H7 (cell line): ENCODE measurements around the gene YIPF5. TPM values are rescaled to one million over a fixed set of nuclear protein-coding genes. Genes with fewer than 3 reads are reported as not detected.

Source experiments
- DNase-seq: peaks from one replicate; pipeline ENCODE4 v3.0.0; 2012
- H3K27me3 ChIP-seq: 2 replicates; pipeline ENCODE4 v1.6.0; 2011; ENCODE audit warnings: mild to moderate bottlenecking, low read length; ENCODE audit not compliant: control insufficient read depth, insufficient read depth
- H3K36me3 ChIP-seq: replicated peaks from 2 replicates; pipeline ENCODE4 v1.5.1; 2011; ENCODE audit warnings: low read length; ENCODE audit not compliant: control insufficient read depth, insufficient read depth
- H3K4me3 ChIP-seq: 2 replicates; pipeline ENCODE4 v1.5.1; 2011; ENCODE audit warnings: low read depth, mild to moderate bottlenecking, control low read depth, low read length, moderate library complexity; ENCODE audit not compliant: insufficient read depth
- total RNA-seq: library from RNA; depleted of rRNA; stranded (reverse); fragments of >200 nt; shearing (Covaris generic); gene quantifications from 2 replicates; pipeline ENCODE4 v1.2.3, GENCODE V29; 2014

The YIPF5 gene
- total RNA-seq, 1 experiment from 2014 or later = 28.5 TPM

GRCh38 chr5:144151026-144151425 is 19.4 kb downstream of the YIPF5 start:
- Histone ChIP-seq H3K4me3 (no peak overlapping the region), H3K27me3 (no peaks in the 10 kb centered on the region), H3K36me3 (no peaks in the 10 kb centered on the region)
- no peak for DNase-seq

DNA sequence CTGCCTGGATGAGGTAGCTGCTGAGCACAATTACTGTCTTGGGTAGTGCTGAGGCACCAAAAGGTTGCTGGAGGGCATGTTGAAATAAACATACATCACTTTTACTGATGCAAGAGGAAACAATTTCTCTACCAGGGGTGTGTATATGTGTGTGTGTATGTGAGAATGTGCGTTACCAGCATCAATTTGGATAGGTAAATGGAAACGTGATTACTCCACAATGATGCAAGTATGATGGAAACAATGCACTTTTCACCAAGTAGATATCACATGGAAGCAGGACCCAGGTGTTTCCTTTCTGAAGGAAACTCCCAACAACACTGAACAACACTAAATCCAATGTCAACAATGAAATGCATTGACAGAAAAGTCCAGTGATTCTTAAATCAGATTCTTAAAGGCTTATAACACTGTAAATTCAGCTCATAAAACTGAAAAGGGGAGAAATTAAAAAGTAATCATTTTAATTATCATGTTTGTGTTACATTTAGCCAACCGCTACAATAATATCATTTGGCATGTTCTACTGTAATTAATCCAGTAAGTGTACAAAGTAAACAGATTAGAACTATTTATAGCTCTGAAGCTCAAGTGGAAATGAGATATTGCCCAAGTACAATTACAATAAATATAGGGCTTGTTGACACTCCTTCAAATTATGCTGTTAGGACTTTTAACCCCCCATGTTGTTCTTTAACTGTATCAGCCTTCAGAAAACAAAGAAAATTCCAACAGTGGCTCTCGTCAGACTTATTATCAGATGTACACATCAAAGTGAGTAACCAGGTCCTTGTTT is 25.3 kb downstream of the YIPF5 start:
- no peaks in the 10 kb centered on the region for H3K36me3 ChIP-seq
- no peaks in the 10 kb centered on the region for H3K27me3 ChIP-seq
- H3K4me3 ChIP-seq = no peak overlapping the region
- DNase-seq = no peak

- Histone ChIP-seq H3K4me3 (no peak overlapping the region), H3K36me3 (no peaks in the 10 kb centered on the region), H3K27me3 (no peaks in the 10 kb centered on the region)
- DNase-seq = no peak
Measured at GRCh38 chr5:144143625-144144024, 26.8 kb downstream of the YIPF5 start.

GRCh38 chr5:144142824-144143162 is 27.7 kb downstream of the YIPF5 start:
- Histone ChIP-seq H3K36me3 (no peaks in the 10 kb centered on the region), H3K4me3 (no peak overlapping the region), H3K27me3 (no peaks in the 10 kb centered on the region)
- no peak for DNase-seq

- DNase-seq = peak; percentile 16
Measured at GRCh38 chr5:144142139-144142823, 28.2 kb downstream of the YIPF5 start.

DNA sequence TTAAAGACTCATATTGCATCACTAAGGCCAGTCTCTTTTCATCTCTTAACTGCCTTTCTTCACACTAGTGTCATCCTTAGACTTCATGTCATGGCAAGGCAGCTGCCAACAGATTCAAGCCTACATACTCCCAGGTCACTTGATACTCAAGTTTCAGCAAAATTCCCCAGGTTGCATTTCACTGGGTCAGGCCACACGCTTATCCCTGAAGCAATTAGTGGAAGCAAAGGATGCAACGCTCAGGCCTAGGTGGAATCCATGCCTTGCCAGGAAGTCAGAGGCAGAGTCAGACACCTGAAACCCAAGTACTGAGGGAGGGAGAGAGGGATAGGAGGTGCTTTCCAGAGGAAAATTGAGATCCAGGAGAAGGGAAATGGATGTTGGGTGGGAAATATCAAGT is 28.9 kb downstream of the YIPF5 start:
- no peak for DNase-seq
- no peaks in the 10 kb centered on the region for H3K36me3 ChIP-seq
- no peaks in the 10 kb centered on the region for H3K27me3 ChIP-seq
- H3K4me3 ChIP-seq = no peak overlapping the region

More at GRCh38 chr5:144142139-144142823, 28.2 kb downstream of the YIPF5 start:
- Histone ChIP-seq H3K4me3 (no peak overlapping the region), H3K27me3 (no peaks in the 10 kb centered on the region), H3K36me3 (no peaks in the 10 kb centered on the region)

- no peak overlapping the region for H3K4me3 ChIP-seq
- H3K36me3 ChIP-seq = no peaks in the 10 kb centered on the region
- no peak for DNase-seq
- H3K27me3 ChIP-seq = no peaks in the 10 kb centered on the region
Measured at GRCh38 chr5:144139586-144139985, 30.9 kb downstream of the YIPF5 start.

GRCh38 chr5:144135113-144135762 is 35.2 kb downstream of the YIPF5 start:
- no peaks in the 10 kb centered on the region for H3K36me3 ChIP-seq
- no peaks in the 10 kb centered on the region for H3K27me3 ChIP-seq
- no peak for DNase-seq
- H3K4me3 ChIP-seq = no peak overlapping the region

GRCh38 chr5:144134194-144134826 is 36.1 kb downstream of the YIPF5 start:
- no peaks in the 10 kb centered on the region for H3K27me3 ChIP-seq
- H3K36me3 ChIP-seq = no peaks in the 10 kb centered on the region
- no peak overlapping the region for H3K4me3 ChIP-seq

DNA sequence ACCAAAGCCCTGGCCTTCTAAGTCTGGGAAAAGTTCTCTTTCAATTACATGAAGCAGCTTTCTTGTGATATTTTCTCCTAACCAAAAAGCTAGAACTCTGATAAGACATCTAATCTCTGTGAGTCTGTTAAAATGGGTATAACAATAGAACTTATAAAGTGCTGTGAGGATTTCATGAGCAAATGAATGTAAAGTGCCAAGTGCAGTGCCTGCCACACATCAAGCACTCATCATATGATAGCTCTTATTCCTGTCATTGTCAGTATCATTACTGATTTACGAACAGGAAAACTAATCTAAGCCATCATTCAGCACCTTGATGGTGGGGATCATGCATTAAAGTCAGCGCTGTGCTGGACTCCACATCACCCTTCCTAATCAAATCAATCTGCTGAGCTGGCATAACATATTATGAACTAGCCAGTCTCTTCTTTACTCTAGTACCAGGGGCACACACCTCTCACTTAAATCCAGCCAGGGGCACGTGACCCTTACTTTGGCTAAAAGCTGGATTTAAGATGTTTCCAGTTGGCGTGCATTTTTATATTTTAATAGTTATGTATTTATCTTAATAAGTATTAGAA is 37.3 kb downstream of the YIPF5 start:
- Histone ChIP-seq H3K36me3 (no peaks in the 10 kb centered on the region), H3K27me3 (no peaks in the 10 kb centered on the region), H3K4me3 (no peak overlapping the region)
- no peak for DNase-seq

More at GRCh38 chr5:144134194-144134826, 36.1 kb downstream of the YIPF5 start:
- DNase-seq = no peak

- Histone ChIP-seq H3K27me3 (no peaks in the 10 kb centered on the region), H3K4me3 (no peak overlapping the region), H3K36me3 (no peaks in the 10 kb centered on the region)
- no peak for DNase-seq
Measured at GRCh38 chr5:144131261-144131660, 39.2 kb downstream of the YIPF5 start.

DNA sequence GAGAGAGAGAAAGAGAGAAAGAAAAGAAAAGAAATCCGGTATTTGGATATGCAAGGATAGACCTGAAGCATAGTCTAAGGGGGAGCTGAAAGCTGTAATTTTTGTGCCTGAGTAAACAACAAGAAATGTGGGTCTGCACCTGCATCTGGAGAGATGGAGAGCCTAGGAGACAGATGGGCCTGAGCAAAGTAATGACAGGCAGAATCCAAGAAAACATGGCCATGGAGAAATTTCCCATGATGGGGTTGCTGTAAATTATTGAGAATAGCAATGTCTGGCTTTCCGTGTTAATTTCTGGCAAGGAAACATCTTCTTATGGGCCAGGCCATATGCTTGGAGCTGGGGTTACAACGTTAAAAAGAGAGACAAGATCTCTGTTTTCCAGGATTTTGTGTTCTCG is 40.2 kb downstream of the YIPF5 start:
- Histone ChIP-seq H3K27me3 (no peaks in the 10 kb centered on the region), H3K4me3 (no peak overlapping the region), H3K36me3 (no peaks in the 10 kb centered on the region)
- no peak for DNase-seq

DNA sequence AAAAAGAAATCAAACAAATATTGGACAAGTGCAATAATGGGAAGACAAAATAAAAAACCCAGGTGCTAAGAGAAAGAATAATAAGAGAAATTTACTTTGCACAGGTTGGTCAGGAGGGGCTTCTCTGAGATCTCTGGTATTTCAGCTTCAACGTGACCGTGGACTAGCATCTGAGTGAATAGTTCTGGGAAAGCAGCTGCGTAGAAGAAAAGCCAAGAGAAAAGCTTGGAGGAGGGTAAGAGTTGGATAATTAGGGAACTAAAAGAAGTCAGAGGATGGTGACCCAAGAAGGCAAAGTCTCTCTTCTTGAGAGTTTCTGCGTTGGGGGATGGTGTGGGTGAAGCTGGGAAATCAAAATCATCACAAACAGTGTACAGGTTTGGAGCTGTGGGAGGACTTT is 41.6 kb downstream of the YIPF5 start:
- no peaks in the 10 kb centered on the region for H3K27me3 ChIP-seq
- no peak overlapping the region for H3K4me3 ChIP-seq

DNA sequence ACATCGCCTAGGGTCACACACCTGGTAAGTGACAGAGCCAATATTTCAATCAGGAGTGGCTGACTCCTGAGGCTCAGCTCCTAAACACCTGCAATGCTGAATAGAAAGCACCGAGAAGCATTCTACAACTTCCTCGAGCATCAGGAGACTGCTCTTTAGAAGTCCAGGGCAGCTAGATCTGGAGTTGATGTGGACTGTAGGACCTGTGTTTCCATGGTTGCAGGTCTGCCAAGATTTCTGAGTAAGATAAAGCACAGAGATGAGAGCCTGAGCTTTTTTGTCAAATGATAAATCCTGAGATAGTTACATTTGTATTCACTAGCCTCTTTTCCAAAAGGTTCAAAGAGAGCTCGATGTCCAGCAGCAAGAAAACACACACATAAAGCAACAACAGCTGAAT is 43.8 kb downstream of the YIPF5 start:
- Histone ChIP-seq H3K36me3 (no peaks in the 10 kb centered on the region), H3K27me3 (no peaks in the 10 kb centered on the region), H3K4me3 (no peak overlapping the region)
- no peak for DNase-seq

More for the DNA sequence above, 41.6 kb downstream of the YIPF5 start:
- H3K36me3 ChIP-seq = no peaks in the 10 kb centered on the region
- no peak for DNase-seq
